GM12878 (cell line): Measurements from ENCODE around the gene SAMD4A. TPM values are rescaled to one million over a fixed set of nuclear protein-coding genes. Genes with fewer than 3 reads are reported as not detected.

Source experiments
- ATAC-seq: fragments of 200-7000 bp; cut with Tn5 transposase; 3 replicates; pipeline ENCODE4 v1.9.1; 2020; ENCODE audit warnings: mild to moderate bottlenecking, moderate library complexity
- BruUV-seq: library from RNA; stranded (reverse); fragments of 400-500 nt; replicated peaks from 2 replicates; lab custom pipeline; 2021; lab: Mats Ljungman, UMichigan
- CTCF ChIA-PET: fragments of 300-600 bp; sonication (Branson Sonifier 250); formaldehyde crosslinking; extraction: SDS; loops from one replicate; lab custom pipeline; 2021; ENCODE audit warnings: inconsistent platforms; lab: Yijun Ruan, JAX
- POLR2A ChIA-PET: fragments of 350-600 bp; formaldehyde crosslinking; extraction: SDS; loops from one replicate; lab custom pipeline; 2021; ENCODE audit warnings: inconsistent platforms; lab: Charles Lee
- RAD21 ChIA-PET: fragments of 300-600 bp; sonication (Branson Sonifier 250); formaldehyde crosslinking; loops from one replicate; lab custom pipeline; 2023; ENCODE audit warnings: antibody characterized with exemption; ENCODE audit not compliant: unreplicated experiment; lab: Charles Lee
- SMC1A ChIA-PET: fragments of 300-600 bp; sonication (Branson Sonifier 250); formaldehyde crosslinking; loops from one replicate; lab custom pipeline; 2023; ENCODE audit not compliant: unreplicated experiment, uncharacterized antibody; lab: Charles Lee
- DNase-seq: peaks from one replicate; pipeline ENCODE4 v3.0.0-alpha.2; 2011; ENCODE audit warnings: low read depth, low spot score
- FAIRE-seq: peaks from 3 replicates; lab custom pipeline; 2011; peaks lifted over from hg19 to GRCh38; lab: Jason Lieb, UNC
- H2AFZ ChIP-seq: 2 replicates; pipeline ENCODE4 v1.6.0; 2011; ENCODE audit warnings: low read depth, low read length, control low read depth; ENCODE audit not compliant: control insufficient read depth
- H3K27ac ChIP-seq: 2 replicates; pipeline ENCODE4 v1.5.1; 2011; ENCODE audit warnings: control low read depth; ENCODE audit not compliant: control insufficient read depth, insufficient read depth
- H3K27me3 ChIP-seq, 2 experiments: replicated peaks in 1 of 2; 2 replicates each; pipeline versions ENCODE4 v1.6.0 to v1.6.1; 2011; ENCODE audit warnings: low read length in 1 of 2; ENCODE audit not compliant: control insufficient read depth in 2 of 2, insufficient read depth in 2 of 2
- H3K36me3 ChIP-seq, 2 experiments: 2 replicates each; pipeline ENCODE4 v1.5.1; 2011; ENCODE audit warnings: low read length in 1 of 2; ENCODE audit not compliant: control insufficient read depth in 2 of 2, insufficient read depth in 2 of 2
- H3K4me1 ChIP-seq: 2 replicates; pipeline ENCODE4 v1.6.1; 2011; ENCODE audit warnings: mild to moderate bottlenecking, low read length, moderate library complexity, mixed read lengths; ENCODE audit not compliant: control insufficient read depth, insufficient read depth
- H3K4me2 ChIP-seq: 2 replicates; pipeline ENCODE4 v1.6.0; 2011; ENCODE audit warnings: control low read depth; ENCODE audit not compliant: control insufficient read depth, insufficient read depth
- H3K4me3 ChIP-seq: fragments of 200-600 bp; sonication (generic); 2 replicates; pipeline ENCODE4 v1.5.1; 2016
- H3K79me2 ChIP-seq: 2 replicates; pipeline ENCODE4 v1.6.0; 2011; ENCODE audit warnings: low read length; ENCODE audit not compliant: control insufficient read depth, insufficient read depth
- H3K9ac ChIP-seq: 2 replicates; pipeline ENCODE4 v1.8.0; 2011; ENCODE audit warnings: low read length, control low read depth, mixed read lengths; ENCODE audit not compliant: control insufficient read depth, insufficient read depth
- H3K9me3 ChIP-seq: replicated peaks from 3 replicates; pipeline ENCODE4 v1.5.1; 2011; ENCODE audit warnings: mild to moderate bottlenecking, low read length; ENCODE audit not compliant: control insufficient read depth, insufficient read depth
- H4K20me1 ChIP-seq: 2 replicates; pipeline ENCODE4 v1.6.0; 2011; ENCODE audit not compliant: control insufficient read depth, insufficient read depth
- BMI1 ChIP-seq: fragments of 450-650 bp; IDR thresholded peaks from 2 replicates; pipeline ENCODE4 v1.6.1; 2016; ENCODE audit warnings: mild to moderate bottlenecking, moderate library complexity, borderline replicate concordance
- CEBPZ ChIP-seq: fragments of 150-350 bp; IDR thresholded peaks from 2 replicates; pipeline ENCODE4 v1.6.1; 2016; ENCODE audit warnings: low read depth, low read length
- GATAD2B ChIP-seq: fragments of 450-650 bp; conservative IDR thresholded peaks from 2 replicates; pipeline ENCODE4 v1.6.1; 2017; ENCODE audit warnings: low read depth, mild to moderate bottlenecking, moderate library complexity
- IRF5 ChIP-seq: fragments of 450-650 bp; IDR thresholded peaks from 2 replicates; pipeline ENCODE4 v1.6.1; 2017; ENCODE audit warnings: borderline replicate concordance
- NBN ChIP-seq: fragments of 450-650 bp; IDR thresholded peaks from 2 replicates; pipeline ENCODE4 v1.6.1; 2016
- NRF1 ChIP-seq: conservative IDR thresholded peaks from 2 replicates; pipeline ENCODE4 v1.6.1; 2011; ENCODE audit warnings: mild to moderate bottlenecking, low read depth, low read length, improper control_type of control experiment
- PRDM15 ChIP-seq: fragments of 450-650 bp; formaldehyde crosslinking; IDR thresholded peaks from 2 replicates; pipeline ENCODE4 v1.4.0; 2020; ENCODE audit warnings: mild to moderate bottlenecking, moderate library complexity
- RFX5 ChIP-seq: IDR thresholded peaks from 2 replicates; pipeline ENCODE4 v1.6.1; 2011; ENCODE audit warnings: low read depth, low read length, improper control_type of control experiment
- SP1 ChIP-seq: IDR thresholded peaks from one replicate; pipeline ENCODE4 v1.6.1; 2011; ENCODE audit warnings: low read depth, low read length
- SREBF2 ChIP-seq: IDR thresholded peaks from 2 replicates; pipeline ENCODE4 v1.6.1; 2012; ENCODE audit warnings: mild to moderate bottlenecking, low read length
- TCF3 ChIP-seq: IDR thresholded peaks from 2 replicates; pipeline ENCODE4 v1.6.1; 2012; ENCODE audit warnings: low read depth, mild to moderate bottlenecking, low read length, borderline replicate concordance; ENCODE audit not compliant: insufficient read depth
- ZNF207 ChIP-seq: fragments of 450-650 bp; IDR thresholded peaks from 2 replicates; pipeline ENCODE4 v1.6.1; 2014; ENCODE audit warnings: antibody characterized with exemption, mild to moderate bottlenecking, borderline replicate concordance
- ZSCAN29 ChIP-seq: fragments of 450-650 bp; IDR thresholded peaks from 2 replicates; pipeline ENCODE4 v1.6.1; 2017; ENCODE audit warnings: mild to moderate bottlenecking, moderate library complexity
- WGBS: methylation state at CpG from one replicate; pipeline ENCODE4 v1.1.6; 2016; ENCODE audit warnings: low lambda C conversion rate; ENCODE audit not compliant: insufficient replicate concordance, insufficient coverage; ENCODE audit errors: missing lambda C conversion rate; 5-methylcytosine and 5-hydroxymethylcytosine counted together
- in situ Hi-C: fragments of 300-500 bp; cut with MboI; formaldehyde crosslinking; loops from 9 replicates; pipeline ENCODE4 v1.14.3; 2018; ENCODE audit warnings: mixed read lengths
- intact Hi-C: fragments of 100-400 bp; cut with micrococcal nuclease; formaldehyde crosslinking; loops from one replicate; pipeline ENCODE4 v1.14.2; 2022; ENCODE audit not compliant: unreplicated experiment
- polyA plus RNA-seq, 11 experiments: library from polyadenylated mRNA; depleted of rRNA in 4 of 11; unstranded in 6 of 11; stranded (reverse) in 5 of 11; fragments of >200 nt; fragmentation: Nextera tagmentation in 4 of 11; fragmentation: Illumina TruSeq in 1 of 11; extraction: Ambion mirVana in 4 of 11; extraction: Trizol in 1 of 11; gene quantifications; 1 replicate in 1 of 11; 2 replicates in 10 of 11; pipeline versions ENCODE4 v1.2.1 to v1.2.3, GENCODE V29; 2011 to 2016; ENCODE audit warnings: inconsistent platforms in 2 of 11, missing spikeins in 2 of 11, low read depth in 1 of 11
- total RNA-seq, 4 experiments: library from RNA; depleted of rRNA in 3 of 4; stranded (reverse); fragments of >200 nt in 3 of 4; fragmentation: Illumina TruSeq in 1 of 4; extraction: Trizol in 1 of 4; gene quantifications; 2 replicates each; pipeline versions ENCODE4 v1.2.1 to v1.2.3, GENCODE V29; 2013 to 2021

SAMD4A gene
- total and polyA plus RNA-seq, 10 of the 15 experiments (the other 5 are each of a cell fraction or from before 2014, with no cell fraction given), result 0.05 to 0.56 (median 0.31) TPM

GRCh38 chr14:54702014-54702491 lies 135.1 kb downstream of the SAMD4A start:
- BruUV-seq, result no TSS peak
- no peak for ATAC-seq
- POLR2A ChIA-PET, result no interaction called here
- WGBS, result 95% methylated on average over 12 of the region's 12 CpGs
- TF ChIP-seq PRDM15 (CRISPR knock-in tag) (no peak), ZNF207 (no peak), CEBPZ (no peak), RFX5 (no peak), SP1 (no peak), GATAD2B (no peak), NRF1 (no peak), NBN (no peak), SREBF2 (no peak), BMI1 (no peak), ZSCAN29 (no peak), IRF5 (no peak), TCF3 (no peak)
- TF ChIP-seq, all 136 proteins: peak for 0
- intact Hi-C loops, result no loop called here
- ChIA-PET CTCF (interaction anchor here (1.0 to 2.6 kb wide), 4 partner anchors 11 to 72 kb away, joined by 3 to 13 read pairs (median 5); no protein-coding TSS in a partner anchor), SMC1A (interaction anchor here (1.2 kb wide), 1 partner anchor 16 kb away, joined by 4 read pairs; no protein-coding TSS in a partner anchor), RAD21 (interaction anchor here (1.8 kb wide), 1 partner anchor 11 kb away, joined by 4 read pairs; no protein-coding TSS in a partner anchor)
- in situ Hi-C loops, result no loop called here
- DNase-seq (no peak), FAIRE-seq (no peak)
- no peaks in the 10 kb centered on the region for H3K79me2 ChIP-seq
- H3K9ac ChIP-seq, result no peak overlapping the region
- H3K4me2 ChIP-seq, result no peak overlapping the region
- no peaks in the 10 kb centered on the region for H3K4me1 ChIP-seq
- no peaks in the 10 kb centered on the region for H3K27me3 ChIP-seq
- H2AFZ ChIP-seq, result no peak overlapping the region
- H4K20me1 ChIP-seq, result no peaks in the 10 kb centered on the region
- no peak overlapping the region for H3K4me3 ChIP-seq
- no peaks in the 10 kb centered on the region for H3K9me3 ChIP-seq
- no peaks in the 10 kb centered on the region for H3K36me3 ChIP-seq
- H3K27ac ChIP-seq, result no peak overlapping the region
